Heart right ventricle (tissue), 16 donors: Measurements from ENCODE around the gene TC2N. TPM values are rescaled to one million over a fixed set of nuclear protein-coding genes. Genes with fewer than 3 reads are reported as not detected.
A peak's percentile ranks its signal among the peaks of the same experiment; 100 is the strongest.

Source experiments
- ATAC-seq, 8 donors: fragments of 200-7000 bp; cut with Tn5 transposase; one replicate each; pipeline ENCODE4 v1.9.1; 2020; ENCODE audit warnings: mild to moderate bottlenecking in 8 of 8, moderate library complexity in 8 of 8, moderate number of reproducible peaks in 1 of 8
- DNase-seq, 2 donors: peaks; one replicate each; pipeline ENCODE4 v3.0.0-alpha.2; 2020
- H3K27ac ChIP-seq, 10 donors: fragments of 200-600 bp; sonication (generic) in 2 of 10; one replicate each; pipeline versions ENCODE4 v1.5.0 to v1.8.0; 2020 to 2022; ENCODE audit warnings: mild to moderate bottlenecking in 3 of 10
- H3K27me3 ChIP-seq, 7 donors: fragments of 200-600 bp; one replicate each; pipeline ENCODE4 v1.8.0; 2021 to 2022; ENCODE audit warnings: mild to moderate bottlenecking in 2 of 7
- H3K36me3 ChIP-seq, 9 donors: fragments of 200-600 bp; sonication (generic) in 1 of 9; one replicate each; pipeline versions ENCODE4 v1.5.0 to v1.8.0; 2020 to 2022; ENCODE audit warnings: mild to moderate bottlenecking in 2 of 9
- H3K4me1 ChIP-seq, 9 donors: fragments of 200-600 bp; sonication (generic) in 1 of 9; one replicate each; pipeline versions ENCODE4 v1.5.0 to v1.8.0; 2020 to 2022; ENCODE audit warnings: mild to moderate bottlenecking in 4 of 9
- H3K4me3 ChIP-seq, 10 donors: fragments of 200-600 bp; sonication (generic) in 2 of 10; one replicate each; pipeline versions ENCODE4 v1.5.0 to v1.8.0; 2020 to 2022; ENCODE audit warnings: mild to moderate bottlenecking in 7 of 10, moderate library complexity in 2 of 10
- H3K9me3 ChIP-seq, 11 donors: fragments of 200-600 bp in 10 of 11; sonication (generic) in 2 of 11; one replicate each; pipeline versions ENCODE4 v1.5.0 to v1.8.0; 2013 to 2022; ENCODE audit warnings: mild to moderate bottlenecking in 2 of 11, control low read depth in 1 of 11, moderate library complexity in 1 of 11
- WGBS, 2 donors: extraction: QIAGEN DNeasy Blood & Tissue Kit; methylation state at CpG; one replicate each; pipeline ENCODE4 v1.1.7; 2013; ENCODE audit warnings: inconsistent platforms in 1 of 2; 5-methylcytosine and 5-hydroxymethylcytosine counted together
- intact Hi-C, 10 donors: fragments of 100-400 bp; cut with DNase I; formaldehyde crosslinking; loops; one replicate each; pipeline versions ENCODE4 v1.11.1 to v1.14.2; 2022
- polyA plus RNA-seq, 2 donors: library from polyadenylated mRNA; stranded (reverse); fragments of 200-250 nt; gene quantifications; one replicate each; pipeline ENCODE4 v1.2.3, GENCODE V29; 2013
- total RNA-seq, 10 donors: library from RNA; stranded (reverse); fragmentation: NEBNext Ultra II Directional in 3 of 10; extraction: Animal tissue kit (Norgen Biotek cat#: 25700) in 3 of 10; gene quantifications; one replicate each; pipeline versions ENCODE4 v1.2.1 to v1.2.4, GENCODE V29; 2021 to 2023
- TF ChIP-seq, protein P1 (sequence below), 9 donors: fragments of 200-600 bp; sonication (generic) in 2 of 9; IDR thresholded peaks; one replicate each; pipeline versions ENCODE4 v1.5.0 to v1.8.0; 2021 to 2022; ENCODE audit warnings: antibody characterized with exemption in 9 of 9, mild to moderate bottlenecking in 5 of 9, moderate library complexity in 1 of 9
- donor health status: Arrhythmogenic right ventricular cardiomyopathy.
- donor health status: ischemic (EF 13 %, LVEDD 7.1; RV severe dilation, severe dysfunction).
- donor health status: healthy with polysubstance abuse.
- donor health status: DM: no; HTN: yes; CAD: no.
- donor health status: DM: no; HTN: no; CAD: no.
- donor health status: ischemic (EF 25% LVEDD 6.9; RV normal size, moderate dysfunction).
- donor health status: ischemic (EF 25% LVEDD 5.7; RV mildly dilated, moderate dysfunction).
- donor health status: healthy.
- donor health status: DM: yes; HTN: yes; CAD: no.
- donor health status: Ischemic cardiomyopathy.
- donor health status: ischemic (EF 35%, LVEDD 5.7; RV mildly dilated, moderate dysfunction).
- donor health status: nonischemic (EF 11% LVEDD 7.7; RV severe dilation, severe dysfunction).
- donor health status: DM: yes; HTN: yes; CAD: no.
- donor health status: PGD.
- donor health status: ischemic (EF 29% LVEDD 5.4; RV normal size, mild dysfunction).
- donor health status: nonischemic (EF 23%, LVEDD 6.1; RV moderate dilation, normal function).

Gene TC2N
- total and polyA plus RNA-seq, 12 donors = 1.8 to 12.4 (median 3.8) TPM

DNA sequence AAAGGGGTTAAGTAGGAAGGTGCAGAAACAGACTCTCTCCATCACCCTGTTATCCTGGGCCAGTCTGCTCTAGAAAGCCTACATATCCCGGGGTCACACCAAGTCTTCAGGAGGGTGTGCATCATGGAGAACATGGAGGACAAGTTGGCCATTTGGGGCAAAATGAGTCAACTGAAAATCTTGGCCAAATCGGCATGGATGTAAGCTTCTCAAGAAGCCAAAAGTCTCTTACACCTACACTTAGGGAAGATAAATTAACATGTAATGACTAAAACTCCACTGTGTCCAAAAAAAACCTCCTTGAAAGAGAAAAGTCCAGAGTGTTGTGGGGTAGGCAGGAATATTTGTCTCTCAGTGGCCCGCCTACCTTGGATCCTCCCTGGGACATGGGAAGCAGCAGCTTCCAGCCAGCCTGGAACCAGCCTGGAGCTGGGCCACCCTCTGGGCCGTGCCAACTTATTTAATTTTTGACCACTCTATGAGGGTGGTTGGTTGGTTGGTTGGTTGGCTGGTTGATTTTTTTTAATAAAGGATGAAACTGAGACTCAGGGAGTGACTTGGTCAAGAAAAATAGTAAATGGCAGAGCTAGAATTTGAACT is 17.9 kb upstream of the TC2N start:
- DNase-seq = no peak
- intact Hi-C loops = no loop called here
- ATAC-seq = peak in 7 of 8 donors; percentile 1 to 36 (median 6)
- peaks cover 0 to 5% (median 0%) of the 10 kb centered on the region in 7 donors for H3K27me3 ChIP-seq
- TF ChIP-seq, protein P1, sequence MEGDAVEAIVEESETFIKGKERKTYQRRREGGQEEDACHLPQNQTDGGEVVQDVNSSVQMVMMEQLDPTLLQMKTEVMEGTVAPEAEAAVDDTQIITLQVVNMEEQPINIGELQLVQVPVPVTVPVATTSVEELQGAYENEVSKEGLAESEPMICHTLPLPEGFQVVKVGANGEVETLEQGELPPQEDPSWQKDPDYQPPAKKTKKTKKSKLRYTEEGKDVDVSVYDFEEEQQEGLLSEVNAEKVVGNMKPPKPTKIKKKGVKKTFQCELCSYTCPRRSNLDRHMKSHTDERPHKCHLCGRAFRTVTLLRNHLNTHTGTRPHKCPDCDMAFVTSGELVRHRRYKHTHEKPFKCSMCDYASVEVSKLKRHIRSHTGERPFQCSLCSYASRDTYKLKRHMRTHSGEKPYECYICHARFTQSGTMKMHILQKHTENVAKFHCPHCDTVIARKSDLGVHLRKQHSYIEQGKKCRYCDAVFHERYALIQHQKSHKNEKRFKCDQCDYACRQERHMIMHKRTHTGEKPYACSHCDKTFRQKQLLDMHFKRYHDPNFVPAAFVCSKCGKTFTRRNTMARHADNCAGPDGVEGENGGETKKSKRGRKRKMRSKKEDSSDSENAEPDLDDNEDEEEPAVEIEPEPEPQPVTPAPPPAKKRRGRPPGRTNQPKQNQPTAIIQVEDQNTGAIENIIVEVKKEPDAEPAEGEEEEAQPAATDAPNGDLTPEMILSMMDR (IDR thresholded peaks at IDR 0.05) = no peak
- 84 to 86% methylated on average over 4 of the region's 4 CpGs for WGBS, 2 donors
- H3K27ac ChIP-seq = peak overlapping the region in 9 of 10 donors; percentile 48 to 77 (median 67)
- no peaks in the 10 kb centered on the region for H3K9me3 ChIP-seq
- peaks cover 0 to 10% (median 0%) of the 10 kb centered on the region in 9 donors for H3K36me3 ChIP-seq
- H3K4me1 ChIP-seq = peaks cover 0 to 50% (median 26%) of the 10 kb centered on the region in 9 donors
- H3K4me3 ChIP-seq = no peak overlapping the region

DNA sequence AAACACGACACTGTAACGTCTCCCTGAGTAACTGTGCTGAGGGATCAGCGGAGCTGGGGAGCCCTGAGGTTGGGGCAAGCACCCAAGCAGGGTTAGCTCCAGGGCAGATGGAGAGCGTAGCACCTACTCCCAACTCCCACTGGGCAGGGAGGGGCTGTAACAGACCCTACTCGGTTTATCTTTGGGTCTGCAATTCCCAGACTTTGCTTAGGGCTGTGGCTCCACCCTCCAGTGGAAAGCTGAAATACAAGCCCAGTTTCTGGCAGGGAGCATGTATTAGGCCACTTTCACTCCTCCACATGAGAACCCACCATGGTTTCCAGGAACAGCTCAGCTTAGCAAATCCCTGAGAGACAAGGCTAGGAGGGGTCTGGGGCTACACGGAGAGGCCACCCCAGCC is 17.3 kb upstream of the TC2N start:
- WGBS, 2 donors = 35 to 54% methylated on average over 6 of the region's 6 CpGs
- TF ChIP-seq, protein P1 (IDR thresholded peaks at IDR 0.05) = peak in 2 of 9 donors; percentile 9 to 10
- intact Hi-C loops = no loop called here
- ATAC-seq (peak; percentile 36 to 73 (median 51)), DNase-seq (no peak)
- Histone ChIP-seq H3K27ac (peak overlapping the region; percentile 19 to 77 (median 65)), H3K9me3 (no peaks in the 10 kb centered on the region), H3K27me3 (peaks cover 0 to 5% (median 0%) of the 10 kb centered on the region in 7 donors), H3K4me3 (no peak overlapping the region), H3K4me1 (peaks cover 0 to 44% (median 20%) of the 10 kb centered on the region in 9 donors), H3K36me3 (peaks cover 0 to 10% (median 0%) of the 10 kb centered on the region in 9 donors)

DNA sequence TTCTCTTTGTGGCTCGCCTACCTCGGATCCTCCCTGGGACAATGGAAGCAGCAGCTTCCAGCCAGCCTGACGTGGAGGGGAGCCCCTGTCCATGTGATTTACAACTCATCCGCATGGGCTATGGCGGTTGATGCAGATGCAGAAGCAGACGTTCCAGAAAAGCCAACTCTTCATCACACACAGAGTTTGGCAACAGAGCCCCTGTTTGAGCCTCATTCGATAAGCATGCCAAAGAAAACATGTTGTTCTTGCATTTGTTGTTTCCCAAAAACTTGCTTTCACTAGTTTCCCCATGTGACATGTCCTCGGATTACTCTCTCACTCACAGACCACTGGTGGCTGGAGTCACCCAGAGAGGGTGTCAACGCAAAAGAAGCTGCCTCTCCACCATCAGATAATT is 16.4 kb upstream of the TC2N start:
- Histone ChIP-seq H3K36me3 (peaks cover 0 to 18% (median 0%) of the 10 kb centered on the region in 9 donors), H3K27ac (peak overlapping the region in 9 of 10 donors; percentile 48 to 77 (median 67)), H3K4me1 (peaks cover 0 to 38% (median 12%) of the 10 kb centered on the region in 9 donors), H3K9me3 (no peaks in the 10 kb centered on the region), H3K4me3 (no peak overlapping the region), H3K27me3 (peaks cover 0 to 6% (median 0%) of the 10 kb centered on the region in 7 donors)
- intact Hi-C loops = no loop called here
- DNase-seq (peak; percentile 39 to 50), ATAC-seq (peak; percentile 50 to 80 (median 71))
- TF ChIP-seq, protein P1 (IDR thresholded peaks at IDR 0.05) = no peak
- 60 to 66% methylated on average over 9 of the region's 9 CpGs for WGBS, 2 donors

- ATAC-seq (no peak), DNase-seq (no peak)
- TF ChIP-seq, protein P1 (IDR thresholded peaks at IDR 0.05) = no peak
- H3K4me1 ChIP-seq = peaks cover 0 to 36% (median 12%) of the 10 kb centered on the region in 9 donors
- 58 to 60% methylated on average over 4 of the region's 4 CpGs for whole genome bisulfite sequencing, 2 donors
- H3K4me3 ChIP-seq = no peak overlapping the region
- peak overlapping the region in 8 of 10 donors; percentile 3 to 70 (median 52) for H3K27ac ChIP-seq
- intact Hi-C loops = no loop called here
- peaks cover 0 to 6% (median 0%) of the 10 kb centered on the region in 7 donors for H3K27me3 ChIP-seq
- no peaks in the 10 kb centered on the region for H3K9me3 ChIP-seq
- H3K36me3 ChIP-seq = peaks cover 0 to 27% (median 0%) of the 10 kb centered on the region in 9 donors
Measured at GRCh38 chr14:91882776-91883175, 15.4 kb upstream of the TC2N start.
